ENCODE measurements around the gene GDF2. TPM values are rescaled to one million over a fixed set of nuclear protein-coding genes. Genes with fewer than 3 reads are reported as not detected.

Gene GDF2
- total RNA-seq, 1 donor from 2014 or later, result not detected

- Histone ChIP-seq H3K27ac (no peak overlapping the region), H3K4me1 (no peaks in the 10 kb centered on the region), H3K4me3 (no peak overlapping the region), H3K27me3 (no peaks in the 10 kb centered on the region), H3K9me3 (no peaks in the 10 kb centered on the region), H3K36me3 (no peaks in the 10 kb centered on the region)
- intact Hi-C loops (cut with DNase I), result no loop called here
- TF ChIP-seq POLR2A (IDR thresholded peaks at IDR 0.05) (no peak), CTCF (IDR thresholded peaks at IDR 0.05) (peak; percentile 22 to 67 (median 49))
- no peak for DNase-seq (ENCODE audit: extremely low spot score in 2 of 2)
These were observed 18.4 kb downstream of the GDF2 start for GRCh38 chr10:47340608-47341170.

DNA sequence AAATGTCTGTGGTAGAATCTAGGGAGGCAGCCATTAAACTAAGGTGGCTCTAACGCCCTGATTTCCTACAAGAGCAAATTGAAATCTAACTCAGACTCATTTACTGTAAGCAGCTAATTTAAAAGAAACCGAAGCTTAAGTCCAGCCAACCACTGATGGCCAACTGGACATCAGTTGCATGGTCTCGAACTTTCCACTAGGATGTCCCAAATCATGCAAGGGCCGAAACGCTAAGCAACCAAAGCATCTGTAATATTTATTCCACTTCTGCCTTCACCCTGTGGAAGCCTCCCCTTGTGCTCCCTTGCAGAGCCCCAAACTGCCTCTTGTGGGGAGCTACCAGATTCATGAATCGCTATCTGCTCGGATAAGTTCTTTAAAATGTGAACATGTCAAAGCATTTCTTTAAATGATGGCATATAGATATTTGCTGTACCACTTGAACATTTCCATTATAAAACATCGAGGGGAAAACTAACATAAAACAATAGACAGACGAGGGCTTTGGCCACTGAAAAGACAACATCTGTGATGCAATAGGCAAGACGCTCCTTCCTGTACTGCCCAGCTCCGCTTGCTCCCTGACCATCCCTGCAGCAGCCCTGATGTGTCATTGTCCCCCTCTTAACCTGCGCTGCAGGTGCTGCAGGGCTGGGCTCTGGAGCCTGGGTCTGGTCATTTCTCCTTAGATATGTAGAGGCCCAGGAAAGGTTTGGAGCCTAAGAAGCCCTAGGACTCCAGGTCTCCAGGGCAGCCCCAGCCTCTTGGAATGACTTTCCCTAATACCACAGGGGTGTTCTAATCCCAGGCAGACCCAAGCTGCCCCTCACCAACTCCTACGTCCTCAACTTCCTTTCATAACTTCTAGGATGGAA, 23.0 kb downstream of the GDF2 start:
- Histone ChIP-seq H3K4me3 (no peak overlapping the region), H3K27ac (no peak overlapping the region), H3K4me1 (no peaks in the 10 kb centered on the region), H3K27me3 (no peaks in the 10 kb centered on the region), H3K9me3 (no peaks in the 10 kb centered on the region), H3K36me3 (no peaks in the 10 kb centered on the region)
- intact Hi-C loops (cut with DNase I), result no loop called here
- TF ChIP-seq CTCF (IDR thresholded peaks at IDR 0.05) (no peak), POLR2A (IDR thresholded peaks at IDR 0.05) (no peak), POLR2AphosphoS5 (IDR thresholded peaks at IDR 0.05; ENCODE audit: insufficient read depth in 1 of 2, low read depth in 1 of 2) (no peak)
- DNase-seq (ENCODE audit: extremely low spot score in 2 of 2), result no peak

DNA sequence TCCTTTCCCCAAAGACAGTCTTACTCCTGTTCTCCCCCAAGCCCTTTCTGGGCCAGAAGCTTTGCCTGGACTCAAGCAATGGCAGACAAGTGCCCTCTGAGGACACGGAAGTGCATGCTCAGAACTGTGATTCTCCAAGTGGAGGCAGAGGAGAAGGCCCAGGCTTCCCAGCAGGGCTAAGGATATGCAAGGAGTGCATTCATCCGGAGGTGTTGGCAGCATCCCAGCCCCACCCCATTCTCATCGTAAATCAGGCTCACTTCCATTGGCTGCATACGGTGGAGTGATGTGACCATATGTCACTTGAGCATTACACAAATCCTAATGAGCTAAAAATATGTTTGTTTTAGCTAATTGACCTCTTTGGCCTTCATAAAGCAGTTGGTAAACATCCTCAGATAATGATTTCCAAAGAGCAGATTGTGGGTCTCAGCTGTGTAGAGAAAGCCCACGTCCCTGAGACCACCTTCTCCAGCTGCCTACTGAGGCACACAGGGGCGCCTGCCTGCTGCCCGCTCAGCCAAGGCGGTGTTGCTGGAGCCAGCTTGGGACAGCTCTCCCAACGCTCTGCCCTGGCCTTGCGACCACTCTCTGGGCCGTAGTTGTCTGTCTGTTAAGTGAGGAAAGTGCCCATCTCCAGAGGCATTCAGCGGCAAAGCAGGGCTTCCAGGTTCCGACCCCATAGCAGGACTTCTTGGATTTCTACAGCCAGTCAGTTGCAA, 24.5 kb downstream of the GDF2 start:
- Histone ChIP-seq H3K9me3 (no peaks in the 10 kb centered on the region), H3K4me1 (no peaks in the 10 kb centered on the region), H3K4me3 (no peak overlapping the region), H3K27ac (no peak overlapping the region), H3K27me3 (no peaks in the 10 kb centered on the region), H3K36me3 (no peaks in the 10 kb centered on the region)
- no peak for TF ChIP-seq CTCF (IDR thresholded peaks at IDR 0.05)
- intact Hi-C loops (cut with DNase I), result no loop called here
- DNase-seq (ENCODE audit: extremely low spot score in 2 of 2), result no peak

- TF ChIP-seq POLR2AphosphoS5 (IDR thresholded peaks at IDR 0.05; ENCODE audit: insufficient read depth in 1 of 2, low read depth in 1 of 2) (no peak), CTCF (IDR thresholded peaks at IDR 0.05) (no peak), POLR2A (IDR thresholded peaks at IDR 0.05) (no peak)
- no peak overlapping the region for H3K27ac ChIP-seq
- H3K9me3 ChIP-seq, result no peaks in the 10 kb centered on the region
- no peak overlapping the region for H3K4me3 ChIP-seq
- H3K36me3 ChIP-seq, result no peaks in the 10 kb centered on the region
- DNase-seq (ENCODE audit: extremely low spot score in 2 of 2), result no peak
- H3K4me1 ChIP-seq, result no peaks in the 10 kb centered on the region
- H3K27me3 ChIP-seq, result no peaks in the 10 kb centered on the region
- intact Hi-C loops (cut with DNase I), result no loop called here
These were observed 25.0 kb downstream of the GDF2 start for GRCh38 chr10:47347303-47347675.

All from vagina (tissue), 2 donors.